ENCODE data around the gene COPA. TPM values are rescaled to one million over a fixed set of nuclear protein-coding genes. Genes with fewer than 3 reads are reported as not detected.

COPA gene
- total RNA-seq, 8 experiments from 2014 or later = 134 to 326 (median 200) TPM

DNA sequence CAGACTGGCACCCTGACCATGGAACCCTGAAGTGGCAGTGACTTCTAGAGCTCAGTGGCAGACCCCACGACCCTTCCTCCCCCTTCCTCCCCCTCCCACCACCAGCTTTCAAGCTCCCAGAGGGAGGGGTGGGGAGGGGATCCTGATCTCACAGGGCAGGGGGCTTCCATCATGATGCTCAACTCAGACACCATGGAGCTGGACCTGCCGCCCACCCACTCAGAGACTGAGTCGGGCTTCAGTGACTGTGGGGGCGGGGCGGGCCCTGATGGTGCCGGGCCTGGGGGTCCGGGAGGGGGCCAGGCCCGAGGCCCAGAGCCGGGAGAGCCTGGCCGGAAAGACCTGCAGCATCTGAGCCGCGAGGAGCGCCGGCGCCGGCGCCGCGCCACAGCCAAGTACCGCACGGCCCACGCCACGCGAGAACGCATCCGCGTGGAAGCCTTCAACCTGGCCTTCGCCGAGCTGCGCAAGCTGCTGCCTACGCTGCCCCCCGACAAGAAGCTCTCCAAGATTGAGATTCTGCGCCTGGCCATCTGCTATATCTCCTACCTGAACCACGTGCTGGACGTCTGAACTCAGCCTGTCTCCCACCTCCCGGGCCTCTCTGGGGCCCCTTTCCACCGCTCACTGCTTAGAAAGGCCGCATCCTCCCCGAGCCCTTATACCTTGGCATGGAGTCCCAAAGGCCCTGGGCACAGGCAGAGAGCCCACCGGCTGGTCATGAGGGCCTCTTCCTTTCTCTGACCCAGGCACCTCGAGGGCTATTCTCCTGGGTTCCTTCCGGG is 27.7 kb upstream of the COPA start:
- 80 to 96% (median 87%) methylated on average over 1 to 31 of the region's 42 CpGs; no CpG with 5 or more reads in 4 of the 10 experiments for WGBS, 10 experiments
- Histone ChIP-seq H3K4me1 (replicated peaks in 1 of 2) (peaks cover 46 to 48% of the 10 kb centered on the region in 2 donors), H3K4me3 (no peak overlapping the region), H3K27ac (no peak overlapping the region)
- no peak for ATAC-seq (replicated peaks in 6 of 8)
- in situ Hi-C loops (cut with MboI; ENCODE audit: low pct_unique_long_range_greater_than_20kb in 2 of 9, low sequenced_read_pairs in 9 of 9, unreplicated experiment in 9 of 9) = loop anchor here in 1 of 9 experiments (25.0 kb wide), 1 partner anchor 283 kb away; the partner anchor contains the start of genes IGSF8 and KCNJ9

DNA sequence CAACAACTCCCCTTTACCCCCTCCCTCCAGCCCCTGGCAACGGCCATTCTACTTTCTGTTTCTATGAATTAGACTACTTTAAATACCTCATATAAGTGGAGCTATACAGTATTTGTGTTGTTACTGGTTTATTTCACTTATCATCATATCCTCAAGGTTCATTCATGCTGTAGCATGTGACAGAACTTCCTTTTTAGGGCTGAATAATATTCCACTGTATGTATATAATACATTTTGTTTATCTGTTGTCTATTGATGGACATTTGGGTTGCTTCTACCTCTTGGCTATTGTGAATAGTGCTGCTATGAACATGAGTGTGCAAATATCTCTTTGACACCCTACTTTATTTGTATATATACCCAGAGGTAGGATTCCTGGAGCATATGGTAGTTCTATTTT is 26.0 kb upstream of the COPA start:
- Histone ChIP-seq H3K4me1 (replicated peaks in 1 of 2) (peaks cover 46 to 49% of the 10 kb centered on the region in 2 donors), H3K27ac (no peak overlapping the region), H3K4me3 (peak overlapping the region in 4 of 5 donors; percentile 7 to 29 (median 27))
- WGBS, 10 experiments = 40 to 100% (median 83%) methylated on average over 1 of the region's 1 CpG; no CpG with 5 or more reads in 2 of the 10 experiments
- ATAC-seq (replicated peaks in 6 of 8) = no peak
- in situ Hi-C loops (cut with MboI; ENCODE audit: low pct_unique_long_range_greater_than_20kb in 2 of 9, low sequenced_read_pairs in 9 of 9, unreplicated experiment in 9 of 9) = loop anchor here in 1 of 9 experiments (25.0 kb wide), 1 partner anchor 282 kb away; the partner anchor contains the start of genes IGSF8 and KCNJ9

DNA sequence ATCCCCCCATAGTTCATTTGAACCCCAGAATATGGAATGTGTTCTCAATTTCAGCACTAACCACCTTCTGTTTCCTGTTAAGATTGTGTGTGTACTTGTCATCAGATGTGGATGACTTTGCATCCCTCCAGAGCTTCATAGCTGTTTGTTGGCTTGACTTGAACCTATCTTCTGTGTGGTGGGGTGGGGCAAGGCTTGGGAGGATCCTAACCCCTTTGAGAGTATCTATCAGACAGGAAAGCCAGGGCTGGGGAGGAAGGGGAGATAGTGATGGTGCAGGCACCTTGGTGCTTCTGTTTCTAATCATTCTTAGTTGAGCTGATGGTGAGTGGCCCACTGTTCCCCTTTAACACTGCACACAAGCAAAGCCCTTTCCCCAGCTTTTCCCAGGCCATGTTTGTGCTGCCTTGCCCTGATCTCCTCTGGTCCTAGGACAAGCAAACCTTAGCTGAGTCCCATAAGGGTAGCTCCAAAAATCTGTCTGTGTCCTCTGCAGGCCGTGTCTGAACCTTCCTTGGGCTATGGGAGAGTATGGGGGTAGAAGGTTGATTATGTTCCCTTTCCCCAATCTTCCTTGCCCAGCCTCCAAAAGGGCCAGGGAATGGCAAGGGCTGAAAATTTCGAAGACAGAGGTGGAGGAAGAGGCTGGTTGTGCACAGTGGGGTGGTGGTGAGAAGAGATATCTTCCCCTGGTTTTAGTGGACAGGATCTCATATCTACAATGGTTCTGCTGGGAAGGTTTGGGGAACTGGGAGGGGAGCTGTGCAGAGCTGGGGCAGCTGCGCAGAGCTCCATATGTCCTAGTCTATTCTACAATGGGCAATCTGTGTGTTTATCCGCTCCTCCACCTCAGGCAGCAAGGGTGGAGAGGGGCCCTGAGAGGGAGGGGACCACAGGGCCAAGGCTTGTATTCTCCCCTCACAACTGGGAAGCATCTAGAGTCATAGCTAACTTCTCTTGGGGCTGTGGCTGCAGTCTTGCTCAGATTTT is 25.2 kb upstream of the COPA start:
- H3K4me1 ChIP-seq (replicated peaks in 1 of 2) = peaks cover 54 to 57% of the 10 kb centered on the region in 2 donors
- 40 to 82% (median 61%) methylated on average over 1 to 3 of the region's 4 CpGs; no CpG with 5 or more reads in 4 of the 10 experiments for WGBS, 10 experiments
- H3K4me3 ChIP-seq = peak overlapping the region; percentile 5 to 29 (median 27)
- H3K27ac ChIP-seq = peak overlapping the region; percentile 60 to 76
- ATAC-seq (replicated peaks in 6 of 8) = no peak
- in situ Hi-C loops (cut with MboI; ENCODE audit: low pct_unique_long_range_greater_than_20kb in 2 of 9, low sequenced_read_pairs in 9 of 9, unreplicated experiment in 9 of 9) = loop anchor here in 1 of 9 experiments (25.0 kb wide), 1 partner anchor 281 kb away; the partner anchor contains the start of genes IGSF8 and KCNJ9

DNA sequence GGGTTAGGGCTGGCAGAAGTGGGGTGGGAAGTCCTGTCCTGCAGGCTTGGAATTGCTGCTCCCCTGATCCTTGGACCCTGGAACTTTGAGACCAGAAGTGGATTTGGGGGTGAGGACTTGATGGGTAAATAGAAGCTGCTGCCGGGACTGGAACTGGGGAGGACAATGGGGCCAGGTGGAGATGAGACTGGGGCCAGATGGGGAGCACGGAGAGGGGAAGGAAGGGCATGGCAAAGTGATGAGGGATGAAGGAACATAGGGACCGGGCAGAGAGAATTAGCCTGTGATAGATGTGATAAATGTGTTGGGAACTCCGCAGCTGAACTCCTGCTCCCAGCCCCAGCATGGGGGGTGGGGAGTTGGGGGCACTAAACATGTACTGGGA is 24.5 kb upstream of the COPA start:
- in situ Hi-C loops (cut with MboI; ENCODE audit: low pct_unique_long_range_greater_than_20kb in 2 of 9, low sequenced_read_pairs in 9 of 9, unreplicated experiment in 9 of 9) = loop anchor here in 1 of 9 experiments (25.0 kb wide), 1 partner anchor 280 kb away; the partner anchor contains the start of genes IGSF8 and KCNJ9
- WGBS, 10 experiments = 0 to 50% (median 0%) methylated on average over 1 to 2 of the region's 4 CpGs; no CpG with 5 or more reads in 7 of the 10 experiments
- peak overlapping the region; percentile 5 to 29 (median 27) for H3K4me3 ChIP-seq
- peak overlapping the region; percentile 60 to 76 for H3K27ac ChIP-seq
- no peak for ATAC-seq (replicated peaks in 6 of 8)
- H3K4me1 ChIP-seq (replicated peaks in 1 of 2) = peaks cover 61 to 65% of the 10 kb centered on the region in 2 donors

DNA sequence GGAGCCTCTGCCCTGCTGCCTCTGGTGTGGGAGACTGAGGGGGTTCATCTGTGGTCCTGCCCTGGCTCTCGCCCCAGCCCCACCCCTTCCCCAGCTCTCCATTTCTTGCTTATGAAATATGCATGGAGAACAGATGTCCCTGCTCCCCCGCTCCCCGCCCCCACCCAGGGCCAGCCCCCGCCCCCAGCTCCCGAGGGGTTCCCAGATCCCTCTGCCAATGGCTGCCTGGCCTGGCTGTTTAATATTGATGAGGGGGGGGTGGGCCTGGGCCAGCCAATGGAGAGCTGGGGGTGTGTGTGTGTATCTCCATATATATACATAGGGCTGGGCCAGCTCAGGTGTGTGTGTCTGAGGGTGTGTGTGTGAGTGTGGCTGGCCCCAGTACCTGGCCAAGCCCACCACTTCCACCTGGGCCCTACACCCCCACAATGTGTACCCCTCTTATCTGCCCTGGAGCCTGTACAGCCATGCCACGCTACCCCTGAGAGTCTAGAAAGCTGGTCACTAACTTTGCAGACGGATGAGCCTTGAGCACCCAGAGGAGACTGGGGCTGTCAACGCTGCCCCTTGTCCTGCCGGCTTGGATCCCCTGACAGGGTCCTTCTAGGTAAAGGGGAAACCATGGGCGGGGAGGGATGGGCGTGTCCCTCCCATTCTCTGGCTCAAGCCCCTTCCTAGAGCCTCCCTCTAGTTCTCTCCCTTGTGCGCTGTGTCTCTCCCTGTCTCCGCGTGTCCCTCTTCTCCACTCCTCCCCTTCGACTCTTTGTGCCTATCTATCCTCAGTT is 23.9 kb upstream of the COPA start, which contains the start of gene NHLH1:
TSS of gene NHLH1 (plus strand) at position 341 of the 785 bp plus-strand sequence. CDS start 3,661 bp downstream, outside the sequence.
- Histone ChIP-seq H3K4me1 (replicated peaks in 1 of 2) (peaks cover 67 to 70% of the 10 kb centered on the region in 2 donors), H3K4me3 (peak within 1 kb of the TSS; percentile 5 to 29 (median 27)), H3K27ac (peak within 1 kb of the TSS; percentile 93 to 99)
- in situ Hi-C loops (cut with MboI; ENCODE audit: low pct_unique_long_range_greater_than_20kb in 2 of 9, low sequenced_read_pairs in 9 of 9, unreplicated experiment in 9 of 9) = loop anchor here in 1 of 9 experiments (25.0 kb wide), 1 partner anchor 280 kb away; the partner anchor contains the start of genes IGSF8 and KCNJ9
- 64 to 90% (median 65%) methylated on average over 2 to 4 of the region's 15 CpGs; no CpG with 5 or more reads in 6 of the 10 experiments for WGBS, 10 experiments
- ATAC-seq (replicated peaks in 6 of 8) = peak; percentile 26 to 90 (median 70)

DNA sequence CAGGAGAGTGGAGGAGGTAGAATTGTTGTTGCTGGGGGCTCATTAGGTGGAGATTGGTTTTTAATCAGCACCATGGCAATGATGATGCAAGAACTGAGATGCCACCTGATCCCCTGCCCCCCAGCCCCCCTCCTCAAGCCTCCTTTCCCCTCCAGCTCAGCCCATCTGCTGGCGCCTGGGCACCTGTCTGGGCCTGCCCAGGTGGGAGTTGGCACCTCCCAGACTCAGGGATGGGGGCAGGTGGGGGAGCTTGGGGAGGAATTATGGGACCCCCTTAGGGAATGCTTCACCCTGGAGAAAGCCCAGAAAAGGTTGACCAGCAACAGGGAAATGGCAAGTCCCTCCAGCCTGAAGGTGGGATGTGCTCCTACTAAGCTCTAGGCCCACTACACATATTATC is 22.3 kb upstream of the COPA start:
- no peak for ATAC-seq (replicated peaks in 6 of 8)
- no CpG with 5 or more reads among the region's 1 CpG for WGBS, 10 experiments
- H3K4me1 ChIP-seq (replicated peaks in 1 of 2) = peaks cover 79 to 82% of the 10 kb centered on the region in 2 donors
- H3K27ac ChIP-seq = peak overlapping the region; percentile 93 to 99
- H3K4me3 ChIP-seq = no peak overlapping the region
- in situ Hi-C loops (cut with MboI; ENCODE audit: low pct_unique_long_range_greater_than_20kb in 2 of 9, low sequenced_read_pairs in 9 of 9, unreplicated experiment in 9 of 9) = loop anchor here in 1 of 9 experiments (25.0 kb wide), 1 partner anchor 278 kb away; the partner anchor contains the start of genes IGSF8 and KCNJ9

DNA sequence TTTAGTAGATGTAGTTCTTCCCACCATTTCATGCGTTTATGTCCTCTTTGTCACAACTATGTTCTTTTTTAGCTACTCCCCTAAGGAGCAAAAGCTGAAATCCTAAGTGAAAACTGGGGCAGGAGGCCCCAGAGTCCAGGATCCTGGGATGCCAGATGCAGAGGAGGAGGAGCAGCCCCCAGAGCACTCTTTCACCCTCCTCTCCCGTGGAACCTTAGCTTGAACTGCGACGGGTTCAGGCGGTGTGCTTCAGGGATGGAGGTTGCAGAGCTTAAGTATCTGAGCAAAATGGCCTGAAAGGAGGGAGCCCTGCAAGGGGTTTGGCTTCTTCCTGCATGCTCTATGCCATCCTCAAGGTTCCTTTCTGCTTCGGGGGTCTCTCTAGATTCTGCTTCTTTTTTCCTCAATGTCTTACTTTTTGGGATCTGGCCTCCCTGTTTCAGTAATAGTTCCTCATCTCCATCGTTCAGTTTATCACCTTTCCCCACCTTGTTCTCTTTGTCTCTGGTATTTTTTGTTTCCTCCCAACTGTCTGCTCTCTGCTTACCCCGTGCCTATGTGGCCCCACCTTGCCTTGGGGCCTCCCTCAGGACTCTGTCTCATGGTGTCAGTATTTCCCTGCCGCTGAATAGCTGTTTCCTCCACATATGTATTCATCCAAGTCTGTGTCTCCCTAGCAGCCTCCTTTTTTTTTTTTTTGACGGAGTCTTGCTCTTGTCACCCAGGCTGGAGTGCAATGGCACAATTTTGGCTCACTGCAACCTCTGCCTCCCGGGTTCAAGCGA is 21.1 kb upstream of the COPA start:
- Histone ChIP-seq H3K4me1 (replicated peaks in 1 of 2) (peaks cover 79 to 81% of the 10 kb centered on the region in 2 donors), H3K4me3 (no peak overlapping the region), H3K27ac (peak overlapping the region; percentile 93 to 99)
- whole genome bisulfite sequencing, 10 experiments = 29 to 83% (median 58%) methylated on average over 3 to 10 of the region's 12 CpGs
- peak in 2 of 8 experiments; percentile 22 to 66 for ATAC-seq (replicated peaks in 6 of 8)
- in situ Hi-C loops (cut with MboI; ENCODE audit: low pct_unique_long_range_greater_than_20kb in 2 of 9, low sequenced_read_pairs in 9 of 9, unreplicated experiment in 9 of 9) = loop anchor here in 1 of 9 experiments (25.0 kb wide), 1 partner anchor 277 kb away; the partner anchor contains the start of genes IGSF8 and KCNJ9

DNA sequence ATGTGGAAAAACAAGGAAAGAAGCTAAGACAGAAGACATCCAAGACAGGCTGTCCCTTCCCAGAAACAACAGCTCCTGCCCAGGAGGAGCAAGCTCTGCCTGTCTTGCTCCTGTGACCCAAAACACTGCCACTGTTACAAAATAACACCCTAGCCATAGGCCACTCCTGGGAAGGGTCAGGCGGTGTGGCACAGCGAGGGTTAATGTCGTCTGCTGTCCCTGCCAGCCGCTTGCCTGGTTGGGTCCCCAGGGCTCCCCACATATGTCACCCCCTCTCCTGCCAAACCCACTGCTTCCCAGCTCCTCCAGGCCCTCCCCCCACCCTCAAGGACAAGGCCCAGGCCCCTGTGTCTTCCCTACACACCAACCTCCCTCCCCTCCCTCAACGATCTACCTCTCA is 20.0 kb upstream of the COPA start:
- 0 to 33% (median 20%) methylated on average over 1 to 2 of the region's 5 CpGs; no CpG with 5 or more reads in 7 of the 10 experiments for WGBS, 10 experiments
- H3K4me1 ChIP-seq (replicated peaks in 1 of 2) = peaks cover 71 to 72% of the 10 kb centered on the region in 2 donors
- peak overlapping the region; percentile 93 to 99 for H3K27ac ChIP-seq
- peak overlapping the region in 1 of 5 donors; percentile 12 for H3K4me3 ChIP-seq
- peak in 4 of 8 experiments; percentile 6 to 16 (median 9) for ATAC-seq (replicated peaks in 6 of 8)
- in situ Hi-C loops (cut with MboI; ENCODE audit: low pct_unique_long_range_greater_than_20kb in 2 of 9, low sequenced_read_pairs in 9 of 9, unreplicated experiment in 9 of 9) = loop anchor here in 1 of 9 experiments (25.0 kb wide), 1 partner anchor 276 kb away; the partner anchor contains the start of genes IGSF8 and KCNJ9

DNA sequence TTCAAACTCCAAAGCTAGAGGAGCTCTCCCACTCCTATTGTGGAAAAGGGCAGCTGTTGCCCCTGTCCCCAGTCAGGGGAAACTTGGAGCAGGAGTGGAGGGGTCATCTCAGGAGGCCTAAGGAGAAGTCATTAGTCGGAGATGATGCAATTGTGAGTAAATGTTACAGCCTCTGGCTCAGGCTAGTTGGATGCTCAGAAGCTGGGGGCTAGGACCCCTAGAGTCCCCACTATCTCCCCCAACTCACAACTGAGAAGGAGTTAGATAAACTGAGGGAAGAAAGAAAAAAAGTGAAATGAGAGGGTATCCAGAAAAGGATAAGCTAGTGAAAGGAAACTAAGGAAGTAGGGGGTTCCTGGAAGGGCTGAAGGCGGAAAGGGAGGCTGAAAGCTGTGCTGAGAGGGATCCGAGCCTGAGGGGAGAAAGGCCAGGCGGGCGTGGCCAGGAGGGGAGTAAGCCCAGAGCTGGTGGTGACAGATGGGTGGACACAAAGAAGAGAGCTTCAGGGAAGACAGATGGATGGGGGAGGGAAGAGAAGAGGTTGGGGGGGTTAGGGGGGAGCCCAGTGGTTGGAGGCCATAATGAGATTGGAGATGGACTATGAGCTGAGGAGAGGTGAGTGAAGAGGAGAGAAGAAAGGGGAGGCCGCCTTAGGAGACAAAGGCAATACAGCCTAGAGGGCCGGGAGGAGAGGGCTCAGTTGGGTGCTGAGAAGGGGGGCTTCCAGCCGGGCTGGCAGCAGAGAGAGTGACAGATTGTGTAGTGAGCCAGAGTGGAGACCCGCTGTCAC is 19.3 kb upstream of the COPA start:
- 0 to 67% (median 8%) methylated on average over 1 to 8 of the region's 9 CpGs; no CpG with 5 or more reads in 2 of the 10 experiments for WGBS, 10 experiments
- in situ Hi-C loops (cut with MboI; ENCODE audit: low pct_unique_long_range_greater_than_20kb in 2 of 9, low sequenced_read_pairs in 9 of 9, unreplicated experiment in 9 of 9) = loop anchor here in 1 of 9 experiments (25.0 kb wide), 1 partner anchor 275 kb away; the partner anchor contains the start of genes IGSF8 and KCNJ9
- Histone ChIP-seq H3K4me3 (peak overlapping the region in 1 of 5 donors; percentile 12), H3K27ac (peak overlapping the region; percentile 93 to 99), H3K4me1 (replicated peaks in 1 of 2) (peaks cover 65% of the 10 kb centered on the region in 2 donors)
- ATAC-seq (replicated peaks in 6 of 8) = peak in 7 of 8 experiments; percentile 15 to 75 (median 70)

DNA sequence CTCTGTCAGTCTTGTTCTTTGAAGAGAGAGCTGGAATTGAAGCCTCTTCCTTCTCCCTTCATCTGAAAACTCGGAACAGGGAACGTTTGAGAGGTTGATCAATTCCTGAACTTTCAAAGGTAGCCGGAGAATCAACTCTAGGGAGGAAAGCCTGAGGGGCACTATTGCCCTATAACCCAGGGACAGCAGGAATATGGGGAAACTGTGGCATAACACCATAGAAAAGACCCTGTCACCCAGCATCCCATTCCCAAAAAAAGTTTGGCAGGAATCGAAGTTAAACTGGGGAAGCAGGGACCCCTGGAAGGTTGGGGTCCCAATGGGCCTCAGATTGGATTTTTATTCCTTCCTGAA is 18.7 kb upstream of the COPA start:
- Histone ChIP-seq H3K4me3 (no peak overlapping the region), H3K4me1 (replicated peaks in 1 of 2) (peaks cover 59 to 60% of the 10 kb centered on the region in 2 donors), H3K27ac (peak overlapping the region; percentile 93 to 99)
- in situ Hi-C loops (cut with MboI; ENCODE audit: low pct_unique_long_range_greater_than_20kb in 2 of 9, low sequenced_read_pairs in 9 of 9, unreplicated experiment in 9 of 9) = loop anchor here in 1 of 9 experiments (25.0 kb wide), 1 partner anchor 274 kb away; the partner anchor contains the start of genes IGSF8 and KCNJ9
- WGBS, 10 experiments = 40 to 100% (median 60%) methylated on average over 1 to 4 of the region's 4 CpGs; no CpG with 5 or more reads in 3 of the 10 experiments
- no peak for ATAC-seq (replicated peaks in 6 of 8)
